ENCODE data around the gene LTB4R2.

The LTB4R2 gene, protein sequence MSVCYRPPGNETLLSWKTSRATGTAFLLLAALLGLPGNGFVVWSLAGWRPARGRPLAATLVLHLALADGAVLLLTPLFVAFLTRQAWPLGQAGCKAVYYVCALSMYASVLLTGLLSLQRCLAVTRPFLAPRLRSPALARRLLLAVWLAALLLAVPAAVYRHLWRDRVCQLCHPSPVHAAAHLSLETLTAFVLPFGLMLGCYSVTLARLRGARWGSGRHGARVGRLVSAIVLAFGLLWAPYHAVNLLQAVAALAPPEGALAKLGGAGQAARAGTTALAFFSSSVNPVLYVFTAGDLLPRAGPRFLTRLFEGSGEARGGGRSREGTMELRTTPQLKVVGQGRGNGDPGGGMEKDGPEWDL

DNA sequence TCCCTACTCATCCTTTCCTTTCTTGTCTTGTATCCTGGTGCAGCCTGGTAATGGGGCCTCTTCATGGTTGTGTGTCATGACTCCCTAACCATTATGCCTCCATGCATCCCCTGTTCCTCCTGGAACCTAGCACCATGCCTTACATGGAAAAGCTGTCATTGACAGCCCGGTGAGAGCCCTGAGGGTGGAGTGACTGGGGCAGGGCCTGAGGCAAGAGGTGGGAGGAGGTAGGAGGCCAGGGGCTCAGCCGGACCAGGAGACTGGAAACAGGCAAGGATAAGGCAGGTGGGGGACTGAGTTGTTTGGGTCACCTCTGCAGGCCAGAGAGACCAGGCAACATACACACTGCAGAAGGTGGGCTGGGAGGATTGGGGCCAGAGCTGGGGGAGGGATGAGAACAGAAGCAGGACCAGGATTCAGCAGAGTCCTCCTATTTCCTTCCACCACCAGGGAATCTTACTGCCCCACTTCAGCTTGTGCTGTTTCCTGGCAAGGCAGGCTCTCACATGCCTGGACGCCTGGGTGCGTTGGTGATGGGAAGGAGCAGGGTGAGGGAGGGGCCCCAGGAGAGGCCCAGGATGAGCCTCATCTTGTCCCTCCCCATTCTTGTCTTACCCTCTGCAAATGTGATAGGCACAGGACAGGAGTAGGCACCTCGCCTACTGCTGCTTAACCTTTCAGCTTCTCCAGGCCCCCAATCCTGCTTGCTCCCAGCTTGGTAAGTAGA, at the start of gene LTB4R2:
Gene LTB4R2 (plus strand): TSS at position 603 of the 727 bp plus-strand sequence. CDS start 525 bp downstream, outside the sequence.
- peak within 1 kb of the TSS; percentile 60 for H3K4me3 ChIP-seq (ENCODE audit: low read depth, low read length)
- TF ChIP-seq, protein P1, sequence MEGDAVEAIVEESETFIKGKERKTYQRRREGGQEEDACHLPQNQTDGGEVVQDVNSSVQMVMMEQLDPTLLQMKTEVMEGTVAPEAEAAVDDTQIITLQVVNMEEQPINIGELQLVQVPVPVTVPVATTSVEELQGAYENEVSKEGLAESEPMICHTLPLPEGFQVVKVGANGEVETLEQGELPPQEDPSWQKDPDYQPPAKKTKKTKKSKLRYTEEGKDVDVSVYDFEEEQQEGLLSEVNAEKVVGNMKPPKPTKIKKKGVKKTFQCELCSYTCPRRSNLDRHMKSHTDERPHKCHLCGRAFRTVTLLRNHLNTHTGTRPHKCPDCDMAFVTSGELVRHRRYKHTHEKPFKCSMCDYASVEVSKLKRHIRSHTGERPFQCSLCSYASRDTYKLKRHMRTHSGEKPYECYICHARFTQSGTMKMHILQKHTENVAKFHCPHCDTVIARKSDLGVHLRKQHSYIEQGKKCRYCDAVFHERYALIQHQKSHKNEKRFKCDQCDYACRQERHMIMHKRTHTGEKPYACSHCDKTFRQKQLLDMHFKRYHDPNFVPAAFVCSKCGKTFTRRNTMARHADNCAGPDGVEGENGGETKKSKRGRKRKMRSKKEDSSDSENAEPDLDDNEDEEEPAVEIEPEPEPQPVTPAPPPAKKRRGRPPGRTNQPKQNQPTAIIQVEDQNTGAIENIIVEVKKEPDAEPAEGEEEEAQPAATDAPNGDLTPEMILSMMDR (IDR thresholded peaks at IDR 0.05; ENCODE audit: insufficient read depth, low read depth, low read length, missing control alignments): no peak
- DNase-seq (ENCODE audit: low read depth): no peak

DNA sequence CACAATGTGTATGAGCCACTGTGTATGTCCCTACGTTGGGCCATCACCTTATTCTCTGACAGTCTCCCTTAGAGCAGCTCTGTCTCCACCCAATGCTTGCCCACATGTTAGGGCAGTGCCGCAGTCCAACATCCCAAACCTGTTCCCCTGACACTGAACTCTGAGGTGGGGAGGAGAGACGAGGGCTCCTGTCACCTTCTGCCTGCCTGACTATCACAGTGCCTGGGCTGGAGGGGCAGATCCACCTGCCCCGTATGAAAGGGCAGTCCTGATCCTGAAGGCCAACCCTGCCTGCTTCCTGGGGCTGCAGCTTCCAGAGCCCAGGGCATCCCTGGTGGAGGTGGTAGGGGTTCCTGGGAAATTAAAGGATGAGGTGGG, 49.2 kb upstream of the LTB4R2 start:
- no peak for DNase-seq (ENCODE audit: low read depth)
- no peak overlapping the region for H3K4me3 ChIP-seq (ENCODE audit: low read depth, low read length)
- TF ChIP-seq, protein P1 (IDR thresholded peaks at IDR 0.05; ENCODE audit: insufficient read depth, low read depth, low read length, missing control alignments): no peak

DNA sequence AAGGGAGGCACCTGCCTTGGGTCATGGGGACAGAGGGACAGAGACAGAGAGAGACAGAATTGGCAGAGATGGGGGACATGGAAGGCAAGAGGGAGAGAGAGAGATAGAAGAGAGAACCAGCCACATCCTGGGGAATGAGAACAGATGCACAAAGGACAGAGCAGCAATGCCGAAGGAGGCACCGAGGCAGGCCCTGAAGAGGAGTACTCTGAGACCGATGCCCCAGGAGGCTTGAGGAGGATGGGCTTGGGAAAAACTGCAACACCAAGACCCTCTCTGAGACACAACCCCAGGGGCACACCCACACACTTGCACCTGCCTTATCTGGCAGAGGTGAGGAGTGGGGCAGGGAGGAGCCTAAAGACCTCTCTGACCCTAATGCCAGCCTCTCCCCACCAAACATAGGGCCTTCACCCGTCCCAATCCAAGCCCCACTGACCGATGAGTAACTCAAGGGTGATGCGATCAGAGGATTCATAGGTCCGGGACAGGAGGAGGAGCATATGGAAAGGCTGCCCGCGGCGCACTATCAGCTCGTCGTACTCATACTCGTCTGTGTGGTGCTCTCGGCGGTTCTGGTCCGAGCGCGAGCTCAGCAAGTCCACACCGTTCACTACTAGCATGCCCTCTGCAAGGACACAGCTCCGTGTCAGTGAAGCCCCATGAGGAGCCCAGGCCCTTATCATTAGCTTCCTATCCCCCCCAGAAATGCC, 48.5 kb upstream of the LTB4R2 start:
- no peak for DNase-seq (ENCODE audit: low read depth)
- no peak overlapping the region for H3K4me3 ChIP-seq (ENCODE audit: low read depth, low read length)
- TF ChIP-seq, protein P1 (IDR thresholded peaks at IDR 0.05; ENCODE audit: insufficient read depth, low read depth, low read length, missing control alignments): no peak

DNA sequence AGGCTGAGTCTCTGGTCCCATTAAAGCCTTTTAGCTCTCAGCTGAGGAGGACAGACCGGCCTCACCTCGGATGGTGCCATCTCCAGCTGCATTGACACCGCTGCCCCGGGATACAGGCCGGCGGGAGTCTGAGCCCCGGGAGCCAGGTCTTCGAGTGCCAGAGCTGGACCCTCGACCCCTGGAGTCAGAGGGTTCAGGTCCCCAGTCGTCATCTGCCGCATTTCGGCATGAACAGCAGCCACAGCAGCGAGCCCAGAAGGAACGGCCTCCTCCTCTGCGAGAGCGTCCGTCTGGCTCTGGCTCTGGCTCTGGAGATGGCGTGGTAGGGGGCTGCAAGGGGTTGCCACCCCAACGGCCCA, 48.0 kb upstream of the LTB4R2 start:
- no peak for DNase-seq (ENCODE audit: low read depth)
- TF ChIP-seq, protein P1 (IDR thresholded peaks at IDR 0.05; ENCODE audit: insufficient read depth, low read depth, low read length, missing control alignments): no peak
- no peak overlapping the region for H3K4me3 ChIP-seq (ENCODE audit: low read depth, low read length)

DNA sequence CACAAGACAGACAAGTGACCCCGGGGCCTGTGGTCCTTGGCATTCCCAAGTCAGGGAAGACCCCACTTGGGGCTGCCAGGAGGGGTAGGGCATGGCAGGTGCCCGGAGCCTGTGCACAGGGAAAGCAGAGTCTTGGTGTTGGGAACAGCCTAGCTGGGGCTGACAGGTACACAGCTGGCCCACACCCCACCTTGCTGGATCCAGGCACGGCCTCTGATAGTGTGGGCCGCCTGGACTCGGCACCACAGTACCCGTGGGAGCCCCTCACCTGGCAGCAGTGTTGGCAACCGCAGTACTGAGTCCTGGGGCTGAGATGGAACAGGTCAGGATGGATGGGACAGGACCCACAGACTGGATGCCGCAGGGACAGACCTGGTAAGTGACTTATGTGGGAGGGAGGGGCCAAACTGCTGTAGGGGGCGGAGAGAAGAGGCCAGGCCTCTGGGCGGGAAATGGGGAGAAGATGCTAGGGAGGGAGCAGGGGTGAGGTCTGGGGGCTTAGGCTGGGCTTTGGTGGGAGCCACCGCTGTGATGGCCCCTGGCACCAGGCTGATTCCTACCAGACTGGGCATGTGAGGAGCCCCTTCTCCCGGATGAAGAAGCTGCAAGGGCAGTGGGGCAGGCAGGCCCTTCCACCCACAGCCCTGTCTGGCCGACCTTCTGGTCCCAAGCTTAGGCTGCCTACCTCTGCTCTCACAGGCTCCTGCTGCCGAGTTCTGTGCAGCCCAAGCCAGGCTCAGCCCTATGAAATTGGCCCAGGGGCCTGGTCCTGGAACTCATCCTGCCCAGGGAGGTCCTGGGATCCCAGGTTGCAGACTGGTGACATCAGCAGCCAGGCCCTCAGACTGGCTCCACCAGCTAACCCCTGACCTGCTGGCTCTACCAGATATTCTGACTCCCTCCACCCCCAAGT, 46.9 kb upstream of the LTB4R2 start, which contains the start of gene TGM1:
Gene TGM1 (minus strand): TSS at position 357 of the 913 bp plus-strand sequence. CDS start 825 bp downstream, outside the sequence.
- no peak for DNase-seq (ENCODE audit: low read depth)
- TF ChIP-seq, protein P1 (IDR thresholded peaks at IDR 0.05; ENCODE audit: insufficient read depth, low read depth, low read length, missing control alignments): no peak
- H3K4me3 ChIP-seq (ENCODE audit: low read depth, low read length): no peak within 1 kb of the TSS

DNA sequence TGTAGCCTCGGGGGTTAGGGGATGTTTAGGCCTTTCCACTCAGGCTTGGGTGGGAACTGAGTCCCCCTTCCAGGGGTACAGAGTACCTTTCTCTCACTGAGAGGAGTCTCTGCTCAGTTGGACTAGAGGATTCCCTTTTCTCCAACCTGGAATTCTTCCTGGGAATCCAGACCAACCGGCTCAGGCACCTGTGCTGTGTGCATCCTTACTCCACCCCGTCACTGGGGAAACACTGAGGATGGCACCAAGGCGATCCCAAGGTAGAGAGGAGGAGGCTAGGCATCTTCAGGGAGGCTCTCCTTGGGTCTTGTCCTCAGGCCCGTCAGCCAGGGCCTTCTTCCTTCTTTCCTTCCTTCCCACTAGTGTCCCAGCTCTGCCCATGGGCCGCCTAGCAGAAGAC, 46.1 kb upstream of the LTB4R2 start:
- TF ChIP-seq, protein P1 (IDR thresholded peaks at IDR 0.05; ENCODE audit: insufficient read depth, low read depth, low read length, missing control alignments): no peak
- H3K4me3 ChIP-seq (ENCODE audit: low read depth, low read length): no peak overlapping the region
- no peak for DNase-seq (ENCODE audit: low read depth)

All from GM12865 (cell line).